ENCODE measurements around the gene KIAA1328. TPM values are rescaled to one million over a fixed set of nuclear protein-coding genes. Genes with fewer than 3 reads are reported as not detected.
"Not testable (repeated sequence)": the region's sequence is repeated elsewhere in the genome, so short reads cannot be mapped to it uniquely, and the experiment has no call there.

Gene KIAA1328
- total RNA-seq, 1 experiment from 2014 or later: 10.2 TPM

GRCh38 chr18:36862182-36862581, 33.3 kb downstream of the KIAA1328 start:
- Mint-ChIP-seq H3K9me3 (ENCODE audit: low read depth, unreplicated experiment) (no peaks in the 10 kb centered on the region), H3K27me3 (ENCODE audit: unreplicated experiment) (no peaks in the 10 kb centered on the region), H3K4me1 (ENCODE audit: low read depth, unreplicated experiment) (peaks cover 4% of the 10 kb centered on the region), H3K4me3 (ENCODE audit: low read depth, unreplicated experiment) (no peak overlapping the region), H3K27ac (ENCODE audit: unreplicated experiment) (no peak overlapping the region), H3K36me3 (ENCODE audit: insufficient read depth, unreplicated experiment) (no peaks in the 10 kb centered on the region)
- no peak for TF ChIP-seq CTCF (IDR thresholded peaks at IDR 0.05; ENCODE audit: unreplicated experiment)
- no peak for DNase-seq
- no TSS peak for BruUV-seq (replicated peaks)
- intact Hi-C loops (cut with micrococcal nuclease; ENCODE audit: unreplicated experiment): no loop called here
- CTCF ChIA-PET: no interaction called here

DNA sequence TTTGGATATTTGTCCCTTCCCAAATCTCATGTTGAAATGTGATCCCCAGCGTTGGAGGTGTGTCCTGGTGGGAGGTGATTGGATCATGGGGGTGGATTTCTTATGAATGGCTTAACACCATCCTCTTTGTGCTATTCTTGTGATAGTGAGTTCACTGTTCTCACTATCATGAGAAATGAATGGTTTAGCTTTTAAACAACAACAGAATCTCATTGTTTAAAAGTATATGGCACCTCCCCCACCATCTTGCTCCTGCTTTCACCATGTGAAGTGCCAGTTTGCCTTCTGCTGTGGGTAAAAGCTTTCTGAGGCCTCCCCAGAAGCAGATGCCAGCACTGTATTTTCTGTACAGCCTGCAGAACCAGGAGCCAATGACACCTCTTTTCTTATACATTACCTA, 38.1 kb downstream of the KIAA1328 start:
- no peak overlapping the region for H3K27ac Mint-ChIP-seq (ENCODE audit: unreplicated experiment)
- TF ChIP-seq CTCF (IDR thresholded peaks at IDR 0.05; ENCODE audit: unreplicated experiment): no peak
- no peak for DNase-seq
- no peaks in the 10 kb centered on the region for H3K27me3 Mint-ChIP-seq (ENCODE audit: unreplicated experiment)
- no peaks in the 10 kb centered on the region for H3K36me3 Mint-ChIP-seq (ENCODE audit: insufficient read depth, unreplicated experiment)
- H3K4me1 Mint-ChIP-seq (ENCODE audit: low read depth, unreplicated experiment): no peaks in the 10 kb centered on the region
- CTCF ChIA-PET: no interaction called here
- no TSS peak for BruUV-seq (replicated peaks)
- intact Hi-C loops (cut with micrococcal nuclease; ENCODE audit: unreplicated experiment): no loop called here
- H3K4me3 Mint-ChIP-seq (ENCODE audit: low read depth, unreplicated experiment): no peak overlapping the region
- no peaks in the 10 kb centered on the region for H3K9me3 Mint-ChIP-seq (ENCODE audit: low read depth, unreplicated experiment)

- Mint-ChIP-seq H3K27me3 (ENCODE audit: unreplicated experiment) (no peaks in the 10 kb centered on the region), H3K4me1 (ENCODE audit: low read depth, unreplicated experiment) (no peaks in the 10 kb centered on the region), H3K27ac (ENCODE audit: unreplicated experiment) (no peak overlapping the region), H3K9me3 (ENCODE audit: low read depth, unreplicated experiment) (no peaks in the 10 kb centered on the region), H3K4me3 (ENCODE audit: low read depth, unreplicated experiment) (no peak overlapping the region), H3K36me3 (ENCODE audit: insufficient read depth, unreplicated experiment) (no peaks in the 10 kb centered on the region)
- intact Hi-C loops (cut with micrococcal nuclease; ENCODE audit: unreplicated experiment): no loop called here
- TF ChIP-seq CTCF (IDR thresholded peaks at IDR 0.05; ENCODE audit: unreplicated experiment): no peak
- DNase-seq: no peak
- no TSS peak for BruUV-seq (replicated peaks)
- CTCF ChIA-PET: no interaction called here
Measured at GRCh38 chr18:36871801-36872200, 42.9 kb downstream of the KIAA1328 start.

- CTCF ChIA-PET: no interaction called here
- TF ChIP-seq CTCF (IDR thresholded peaks at IDR 0.05; ENCODE audit: unreplicated experiment): no peak
- Mint-ChIP-seq H3K4me1 (ENCODE audit: low read depth, unreplicated experiment) (no peaks in the 10 kb centered on the region), H3K4me3 (ENCODE audit: low read depth, unreplicated experiment) (no peak overlapping the region), H3K27me3 (ENCODE audit: unreplicated experiment) (no peaks in the 10 kb centered on the region), H3K36me3 (ENCODE audit: insufficient read depth, unreplicated experiment) (no peaks in the 10 kb centered on the region), H3K9me3 (ENCODE audit: low read depth, unreplicated experiment) (no peaks in the 10 kb centered on the region), H3K27ac (ENCODE audit: unreplicated experiment) (no peak overlapping the region)
- intact Hi-C loops (cut with micrococcal nuclease; ENCODE audit: unreplicated experiment): no loop called here
- no TSS peak for BruUV-seq (replicated peaks)
- DNase-seq: no peak
Measured at GRCh38 chr18:36872329-36872728, 43.4 kb downstream of the KIAA1328 start.

DNA sequence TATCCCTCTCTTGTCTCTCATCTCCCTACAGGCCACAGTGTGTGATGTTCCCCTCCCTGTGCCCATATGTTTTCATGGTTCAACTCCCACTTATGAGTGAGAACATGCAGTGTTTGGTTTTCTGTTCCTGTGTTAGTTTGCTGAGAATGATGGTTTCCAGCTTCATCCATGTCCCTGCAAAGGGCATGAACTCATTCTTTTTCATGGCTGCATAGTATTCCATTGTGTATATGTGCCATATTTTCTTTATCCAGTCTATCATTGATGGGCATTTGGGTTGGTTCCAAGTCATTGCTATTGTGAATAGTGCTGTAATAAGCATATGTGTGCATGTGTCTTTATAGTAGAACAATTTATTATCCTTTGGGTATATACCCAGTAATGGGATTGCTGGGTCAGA, 44.9 kb downstream of the KIAA1328 start:
- H3K27me3 Mint-ChIP-seq (ENCODE audit: unreplicated experiment); intact Hi-C loops (cut with micrococcal nuclease; ENCODE audit: unreplicated experiment); H3K4me3 Mint-ChIP-seq (ENCODE audit: low read depth, unreplicated experiment); CTCF ChIA-PET; BruUV-seq (replicated peaks); DNase-seq; H3K27ac Mint-ChIP-seq (ENCODE audit: unreplicated experiment); H3K9me3 Mint-ChIP-seq (ENCODE audit: low read depth, unreplicated experiment); H3K36me3 Mint-ChIP-seq (ENCODE audit: insufficient read depth, unreplicated experiment); H3K4me1 Mint-ChIP-seq (ENCODE audit: low read depth, unreplicated experiment): not testable (repeated sequence)

DNA sequence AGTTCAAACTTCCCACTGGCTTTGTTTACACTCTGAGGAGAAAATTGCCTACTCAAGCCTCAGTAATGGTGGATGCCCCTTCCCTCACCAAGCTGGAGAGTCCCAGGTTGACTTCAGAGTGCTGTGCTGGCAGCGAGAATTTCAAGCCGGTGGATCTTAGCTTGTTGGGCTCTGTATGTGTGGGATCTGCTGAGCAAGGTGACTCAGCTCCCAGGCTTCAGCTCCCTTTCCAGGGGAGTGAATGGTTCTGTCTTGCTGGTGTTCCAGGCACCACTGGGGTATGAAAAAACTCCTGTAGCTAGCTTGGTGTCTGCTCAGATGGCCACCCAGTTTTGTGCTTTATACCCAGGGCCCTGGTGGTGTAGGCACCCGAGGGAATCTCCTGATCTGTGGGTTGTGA, 50.9 kb downstream of the KIAA1328 start:
- H3K36me3 Mint-ChIP-seq (ENCODE audit: insufficient read depth, unreplicated experiment); BruUV-seq (replicated peaks); DNase-seq; H3K4me1 Mint-ChIP-seq (ENCODE audit: low read depth, unreplicated experiment); H3K27ac Mint-ChIP-seq (ENCODE audit: unreplicated experiment); H3K4me3 Mint-ChIP-seq (ENCODE audit: low read depth, unreplicated experiment); H3K27me3 Mint-ChIP-seq (ENCODE audit: unreplicated experiment); intact Hi-C loops (cut with micrococcal nuclease; ENCODE audit: unreplicated experiment); CTCF ChIA-PET; H3K9me3 Mint-ChIP-seq (ENCODE audit: low read depth, unreplicated experiment): not testable (repeated sequence)

Measured in Calu3 (cell line).